ENCODE data around the gene TRIM39.

TRIM39 gene

GRCh38 chr6:30295837-30296236 is 30.9 kb upstream of the TRIM39 start:
- Histone ChIP-seq H3K4me3 (ENCODE audit: low read depth, low read length) (no peak overlapping the region), H3K4me1 (ENCODE audit: control insufficient read depth, insufficient read depth, low read length) (no peaks in the 10 kb centered on the region), H3K9me3 (ENCODE audit: control insufficient read depth, insufficient read depth, low read depth, low read length) (no peaks in the 10 kb centered on the region), H3K36me3 (ENCODE audit: control insufficient read depth in 2 of 2, insufficient read depth in 1 of 2, low read length in 2 of 2) (peaks cover 14 to 50% of the 10 kb centered on the region in 2 experiments), H3K27ac (ENCODE audit: extremely low read depth, low read depth, low read length) (no peak overlapping the region)
- CTCF ChIA-PET: interaction anchor here (0.6 to 0.7 kb wide), 3 partner anchors 249 to 375 kb away, joined by 3 to 5 read pairs (median 3); no protein-coding TSS in a partner anchor
- POLR2A ChIA-PET: interaction anchor here (0.7 kb wide), 1 partner anchor 15 kb away, joined by 3 read pairs; no protein-coding TSS in a partner anchor
- TF ChIP-seq ZNF10 (tag by site-specific recombination; IDR thresholded peaks at IDR 0.05): no peak
- TF ChIP-seq, protein P1, sequence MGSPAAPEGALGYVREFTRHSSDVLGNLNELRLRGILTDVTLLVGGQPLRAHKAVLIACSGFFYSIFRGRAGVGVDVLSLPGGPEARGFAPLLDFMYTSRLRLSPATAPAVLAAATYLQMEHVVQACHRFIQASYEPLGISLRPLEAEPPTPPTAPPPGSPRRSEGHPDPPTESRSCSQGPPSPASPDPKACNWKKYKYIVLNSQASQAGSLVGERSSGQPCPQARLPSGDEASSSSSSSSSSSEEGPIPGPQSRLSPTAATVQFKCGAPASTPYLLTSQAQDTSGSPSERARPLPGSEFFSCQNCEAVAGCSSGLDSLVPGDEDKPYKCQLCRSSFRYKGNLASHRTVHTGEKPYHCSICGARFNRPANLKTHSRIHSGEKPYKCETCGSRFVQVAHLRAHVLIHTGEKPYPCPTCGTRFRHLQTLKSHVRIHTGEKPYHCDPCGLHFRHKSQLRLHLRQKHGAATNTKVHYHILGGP (tag by site-specific recombination; IDR thresholded peaks at IDR 0.05): no peak
- TF ChIP-seq ZNF302 (tag by site-specific recombination; IDR thresholded peaks at IDR 0.05; ENCODE audit: low read depth): no peak

- Histone ChIP-seq H3K27ac (ENCODE audit: extremely low read depth, low read depth, low read length) (no peak overlapping the region), H3K36me3 (ENCODE audit: control insufficient read depth in 2 of 2, insufficient read depth in 1 of 2, low read length in 2 of 2) (peaks cover 0 to 15% of the 10 kb centered on the region in 2 experiments; a peak in 2 of 3 replicates), H3K4me3 (ENCODE audit: low read depth, low read length) (no peak overlapping the region), H3K4me1 (ENCODE audit: control insufficient read depth, insufficient read depth, low read length) (no peaks in the 10 kb centered on the region), H3K9me3 (ENCODE audit: control insufficient read depth, insufficient read depth, low read depth, low read length) (no peaks in the 10 kb centered on the region; the same call in 1 of the 2 replicates)
- ChIA-PET POLR2A (no interaction called here), CTCF (interaction anchor here (0.7 kb wide), 1 partner anchor 11 kb away, joined by 3 read pairs; no protein-coding TSS in a partner anchor)
- TF ChIP-seq GLI2 (tag by site-specific recombination; IDR thresholded peaks at IDR 0.05; ENCODE audit: borderline replicate concordance, low read depth) (no peak), ZNF629 (tag by site-specific recombination; IDR thresholded peaks at IDR 0.05) (no peak), MYNN (tag by site-specific recombination; IDR thresholded peaks at IDR 0.05; ENCODE audit: borderline replicate concordance) (no peak), ZNF404 (tag by site-specific recombination; IDR thresholded peaks at IDR 0.05) (no peak), ZNF175 (tag by site-specific recombination; IDR thresholded peaks at IDR 0.05) (no peak), ZNF514 (tag by site-specific recombination; IDR thresholded peaks at IDR 0.05) (no peak), ZNF621 (tag by site-specific recombination; IDR thresholded peaks at IDR 0.05) (no peak), ZBTB49 (tag by site-specific recombination; IDR thresholded peaks at IDR 0.05; ENCODE audit: low read depth) (no peak), ZNF2 (tag by site-specific recombination; IDR thresholded peaks at IDR 0.05) (no peak), ZNF76 (tag by site-specific recombination; IDR thresholded peaks at IDR 0.05; ENCODE audit: borderline replicate concordance, low read depth) (no peak)
- TF ChIP-seq, protein P2, sequence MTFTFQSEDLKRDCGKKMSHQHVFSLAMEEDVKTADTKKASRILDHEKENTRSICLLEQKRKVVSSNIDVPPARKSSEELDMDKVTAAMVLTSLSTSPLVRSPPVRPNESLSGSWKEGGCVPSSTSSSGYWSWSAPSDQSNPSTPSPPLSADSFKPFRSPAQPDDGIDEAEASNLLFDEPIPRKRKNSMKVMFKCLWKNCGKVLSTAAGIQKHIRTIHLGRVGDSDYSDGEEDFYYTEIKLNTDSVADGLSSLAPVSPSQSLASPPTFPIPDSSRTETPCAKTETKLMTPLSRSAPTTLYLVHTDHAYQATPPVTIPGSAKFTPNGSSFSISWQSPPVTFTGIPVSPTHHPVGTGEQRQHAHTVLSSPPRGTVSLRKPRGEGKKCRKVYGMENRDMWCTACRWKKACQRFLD (tag by site-specific recombination; IDR thresholded peaks at IDR 0.05): no peak
Measured at GRCh38 chr6:30304002-30304401, 22.7 kb upstream of the TRIM39 start.

DNA sequence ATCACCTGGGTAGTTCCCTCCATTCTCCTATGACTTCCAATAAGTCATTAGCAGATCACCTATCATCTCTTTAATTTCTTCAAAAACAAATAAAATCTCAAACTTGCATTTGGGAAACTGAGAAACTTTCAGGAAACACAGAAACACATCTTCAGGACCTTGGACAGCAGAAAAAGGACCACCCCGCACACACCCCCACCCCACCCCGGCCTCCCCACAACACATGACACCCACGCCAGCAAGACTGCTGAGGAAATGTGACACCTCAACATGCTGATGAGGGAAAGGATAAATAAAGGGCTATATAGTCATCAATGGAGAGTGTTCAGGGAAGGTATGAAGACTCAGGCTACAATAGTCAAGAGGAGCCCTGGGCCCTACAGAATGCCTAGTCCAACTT is 15.6 kb upstream of the TRIM39 start:
- Histone ChIP-seq H3K9me3 (ENCODE audit: control insufficient read depth, insufficient read depth, low read depth, low read length) (no peaks in the 10 kb centered on the region), H3K4me1 (ENCODE audit: control insufficient read depth, insufficient read depth, low read length) (no peaks in the 10 kb centered on the region), H3K27ac (ENCODE audit: extremely low read depth, low read depth, low read length) (no peak overlapping the region), H3K4me3 (ENCODE audit: low read depth, low read length) (no peak overlapping the region), H3K36me3 (ENCODE audit: control insufficient read depth in 2 of 2, insufficient read depth in 1 of 2, low read length in 2 of 2) (peaks cover 0 to 40% of the 10 kb centered on the region in 2 experiments; a peak in 2 of 3 replicates)
- ChIA-PET POLR2A (interaction anchor here (0.6 kb wide), 1 partner anchor 15 kb away, joined by 3 read pairs; no protein-coding TSS in a partner anchor), CTCF (no interaction called here)
- no peak for TF ChIP-seq ZSCAN4 (tag by site-specific recombination; IDR thresholded peaks at IDR 0.05)
- TF ChIP-seq, protein P3, sequence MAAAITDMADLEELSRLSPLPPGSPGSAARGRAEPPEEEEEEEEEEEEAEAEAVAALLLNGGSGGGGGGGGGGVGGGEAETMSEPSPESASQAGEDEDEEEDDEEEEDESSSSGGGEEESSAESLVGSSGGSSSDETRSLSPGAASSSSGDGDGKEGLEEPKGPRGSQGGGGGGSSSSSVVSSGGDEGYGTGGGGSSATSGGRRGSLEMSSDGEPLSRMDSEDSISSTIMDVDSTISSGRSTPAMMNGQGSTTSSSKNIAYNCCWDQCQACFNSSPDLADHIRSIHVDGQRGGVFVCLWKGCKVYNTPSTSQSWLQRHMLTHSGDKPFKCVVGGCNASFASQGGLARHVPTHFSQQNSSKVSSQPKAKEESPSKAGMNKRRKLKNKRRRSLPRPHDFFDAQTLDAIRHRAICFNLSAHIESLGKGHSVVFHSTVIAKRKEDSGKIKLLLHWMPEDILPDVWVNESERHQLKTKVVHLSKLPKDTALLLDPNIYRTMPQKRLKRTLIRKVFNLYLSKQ (tag by site-specific recombination; IDR thresholded peaks at IDR 0.05; ENCODE audit: borderline replicate concordance): no peak
- TF ChIP-seq PRDM1 (tag by site-specific recombination; IDR thresholded peaks at IDR 0.05): no peak
- TF ChIP-seq REST (tag by site-specific recombination; IDR thresholded peaks at IDR 0.05): peak; percentile 88
